ENCODE results near the gene SFMBT2. TPM values are rescaled to one million over a fixed set of nuclear protein-coding genes. Genes with fewer than 3 reads are reported as not detected.

SFMBT2 gene
- total RNA-seq, 1 experiment from 2014 or later = 0.02 TPM

DNA sequence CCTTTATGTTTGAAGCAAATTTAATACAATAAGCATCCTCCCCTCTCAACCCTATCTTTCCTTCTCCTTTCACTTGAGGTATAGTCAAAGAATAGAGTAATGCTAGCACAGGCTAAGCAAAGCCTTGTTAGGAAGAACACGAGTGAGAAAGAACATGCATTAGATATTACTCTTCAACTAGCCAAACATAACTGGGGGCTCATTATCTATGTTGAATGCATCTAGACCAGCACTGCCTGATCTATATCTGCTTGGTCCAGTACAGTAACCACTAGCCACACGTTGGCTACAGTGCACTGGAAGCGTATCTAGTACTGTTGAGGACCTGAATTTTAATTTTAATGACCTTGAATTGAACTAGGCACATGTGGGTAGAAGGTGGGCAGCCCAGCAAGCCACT lies 21.0 kb downstream of the SFMBT2 start:
- no TSS peak for BruUV-seq (replicated peaks)
- intact Hi-C loops (cut with micrococcal nuclease) = no loop called here
- ChIA-PET RAD21 (ENCODE audit: low non-redundant PET in 1 of 2, low total read pairs in 2 of 2, uncharacterized antibody in 2 of 2, unreplicated experiment in 2 of 2) (no interaction called here), CTCF (no interaction called here), POLR2A (no interaction called here)
- H3K4me2 ChIP-seq (ENCODE audit: low read length) = no peak overlapping the region
- H3K27ac ChIP-seq (ENCODE audit: low read depth, low read length) = no peak overlapping the region
- ATAC-seq (no peak), DNase-seq (ENCODE audit: low read depth, low spot score) (no peak)
- no peak overlapping the region for H3K4me3 ChIP-seq (replicated peaks in 1 of 2; ENCODE audit: low read depth in 1 of 2, low read length in 2 of 2)
- no peak overlapping the region for H2AFZ ChIP-seq (ENCODE audit: low read depth, low read length, poor library complexity, severe bottlenecking)
- peaks cover 10% of the 10 kb centered on the region for H3K27me3 ChIP-seq (ENCODE audit: insufficient read depth, low read length)
- TF ChIP-seq POLR2AphosphoS5 (IDR thresholded peaks at IDR 0.05; ENCODE audit: low read depth, low read length) (no peak), SP1 (IDR thresholded peaks at IDR 0.05; ENCODE audit: low read depth) (no peak), SRF (IDR thresholded peaks at IDR 0.05; ENCODE audit: low read depth) (no peak)
- TF ChIP-seq, protein P1, sequence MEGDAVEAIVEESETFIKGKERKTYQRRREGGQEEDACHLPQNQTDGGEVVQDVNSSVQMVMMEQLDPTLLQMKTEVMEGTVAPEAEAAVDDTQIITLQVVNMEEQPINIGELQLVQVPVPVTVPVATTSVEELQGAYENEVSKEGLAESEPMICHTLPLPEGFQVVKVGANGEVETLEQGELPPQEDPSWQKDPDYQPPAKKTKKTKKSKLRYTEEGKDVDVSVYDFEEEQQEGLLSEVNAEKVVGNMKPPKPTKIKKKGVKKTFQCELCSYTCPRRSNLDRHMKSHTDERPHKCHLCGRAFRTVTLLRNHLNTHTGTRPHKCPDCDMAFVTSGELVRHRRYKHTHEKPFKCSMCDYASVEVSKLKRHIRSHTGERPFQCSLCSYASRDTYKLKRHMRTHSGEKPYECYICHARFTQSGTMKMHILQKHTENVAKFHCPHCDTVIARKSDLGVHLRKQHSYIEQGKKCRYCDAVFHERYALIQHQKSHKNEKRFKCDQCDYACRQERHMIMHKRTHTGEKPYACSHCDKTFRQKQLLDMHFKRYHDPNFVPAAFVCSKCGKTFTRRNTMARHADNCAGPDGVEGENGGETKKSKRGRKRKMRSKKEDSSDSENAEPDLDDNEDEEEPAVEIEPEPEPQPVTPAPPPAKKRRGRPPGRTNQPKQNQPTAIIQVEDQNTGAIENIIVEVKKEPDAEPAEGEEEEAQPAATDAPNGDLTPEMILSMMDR (IDR thresholded peaks at IDR 0.05 in 2 of 3, conservative IDR thresholded peaks at IDR 0.05 in 1 of 3; ENCODE audit: borderline replicate concordance in 1 of 3, insufficient read depth in 1 of 3, low read depth in 2 of 3, low read length in 2 of 3) = no peak
- TF ChIP-seq, protein P2, sequence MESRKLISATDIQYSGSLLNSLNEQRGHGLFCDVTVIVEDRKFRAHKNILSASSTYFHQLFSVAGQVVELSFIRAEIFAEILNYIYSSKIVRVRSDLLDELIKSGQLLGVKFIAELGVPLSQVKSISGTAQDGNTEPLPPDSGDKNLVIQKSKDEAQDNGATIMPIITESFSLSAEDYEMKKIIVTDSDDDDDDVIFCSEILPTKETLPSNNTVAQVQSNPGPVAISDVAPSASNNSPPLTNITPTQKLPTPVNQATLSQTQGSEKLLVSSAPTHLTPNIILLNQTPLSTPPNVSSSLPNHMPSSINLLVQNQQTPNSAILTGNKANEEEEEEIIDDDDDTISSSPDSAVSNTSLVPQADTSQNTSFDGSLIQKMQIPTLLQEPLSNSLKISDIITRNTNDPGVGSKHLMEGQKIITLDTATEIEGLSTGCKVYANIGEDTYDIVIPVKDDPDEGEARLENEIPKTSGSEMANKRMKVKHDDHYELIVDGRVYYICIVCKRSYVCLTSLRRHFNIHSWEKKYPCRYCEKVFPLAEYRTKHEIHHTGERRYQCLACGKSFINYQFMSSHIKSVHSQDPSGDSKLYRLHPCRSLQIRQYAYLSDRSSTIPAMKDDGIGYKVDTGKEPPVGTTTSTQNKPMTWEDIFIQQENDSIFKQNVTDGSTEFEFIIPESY (IDR thresholded peaks at IDR 0.05; ENCODE audit: extremely low read depth, insufficient replicate concordance, low read length) = no peak
- no peak overlapping the region for H3K9ac ChIP-seq (ENCODE audit: low read length)
- H3K79me2 ChIP-seq (ENCODE audit: insufficient read depth, low read length) = no peaks in the 10 kb centered on the region
- no peaks in the 10 kb centered on the region for H3K4me1 ChIP-seq (ENCODE audit: control insufficient read depth in 1 of 2, insufficient read depth in 2 of 2, low read length in 2 of 2)
- no peaks in the 10 kb centered on the region for H3K36me3 ChIP-seq (ENCODE audit: control insufficient read depth in 1 of 2, insufficient read depth in 2 of 2, low read length in 2 of 2)
- no peaks in the 10 kb centered on the region for H3K9me3 ChIP-seq (ENCODE audit: control insufficient read depth in 1 of 2, insufficient read depth in 1 of 2, low read depth in 1 of 2, low read length in 2 of 2)
- H3K9me2 ChIP-seq (ENCODE audit: insufficient read depth) = no peaks in the 10 kb centered on the region
- no peaks in the 10 kb centered on the region for H4K20me1 ChIP-seq (ENCODE audit: insufficient read depth)

DNA sequence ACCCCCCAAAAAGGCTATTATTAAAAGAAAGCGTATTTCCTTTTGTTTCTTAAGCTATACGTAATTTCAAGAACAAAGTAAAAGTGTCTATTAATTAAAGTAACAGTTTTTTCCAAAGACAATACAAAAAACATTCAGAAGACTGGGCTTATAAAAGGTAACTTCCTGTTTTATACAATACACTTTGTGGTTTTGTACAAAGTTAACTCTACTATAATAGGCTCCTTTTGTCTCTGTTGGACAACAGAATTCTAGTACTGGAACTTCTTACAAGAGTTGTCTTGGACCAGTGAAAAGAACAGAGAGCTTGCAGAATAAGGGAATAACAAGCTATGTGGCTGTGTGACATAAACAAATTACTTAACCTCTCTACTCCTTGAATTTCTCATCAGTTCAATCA lies 21.5 kb downstream of the SFMBT2 start:
- POLR2A ChIA-PET = no interaction called here
- ATAC-seq = no peak
- Histone ChIP-seq H3K9ac (ENCODE audit: low read length) (no peak overlapping the region), H3K27me3 (ENCODE audit: insufficient read depth, low read length) (peaks cover 10% of the 10 kb centered on the region), H3K4me1 (ENCODE audit: control insufficient read depth in 1 of 2, insufficient read depth in 2 of 2, low read length in 2 of 2) (no peaks in the 10 kb centered on the region), H3K36me3 (ENCODE audit: control insufficient read depth in 1 of 2, insufficient read depth in 2 of 2, low read length in 2 of 2) (no peaks in the 10 kb centered on the region), H3K9me3 (ENCODE audit: control insufficient read depth in 1 of 2, insufficient read depth in 1 of 2, low read depth in 1 of 2, low read length in 2 of 2) (no peaks in the 10 kb centered on the region), H3K4me2 (ENCODE audit: low read length) (no peak overlapping the region), H3K27ac (ENCODE audit: low read depth, low read length) (no peak overlapping the region), H3K4me3 (replicated peaks in 1 of 2; ENCODE audit: low read depth in 1 of 2, low read length in 2 of 2) (no peak overlapping the region), H2AFZ (ENCODE audit: low read depth, low read length, poor library complexity, severe bottlenecking) (no peak overlapping the region), H3K9me2 (ENCODE audit: insufficient read depth) (no peaks in the 10 kb centered on the region), H4K20me1 (ENCODE audit: insufficient read depth) (no peaks in the 10 kb centered on the region), H3K79me2 (ENCODE audit: insufficient read depth, low read length) (no peaks in the 10 kb centered on the region)
- TF ChIP-seq, protein P3, sequence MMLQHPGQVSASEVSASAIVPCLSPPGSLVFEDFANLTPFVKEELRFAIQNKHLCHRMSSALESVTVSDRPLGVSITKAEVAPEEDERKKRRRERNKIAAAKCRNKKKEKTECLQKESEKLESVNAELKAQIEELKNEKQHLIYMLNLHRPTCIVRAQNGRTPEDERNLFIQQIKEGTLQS (IDR thresholded peaks at IDR 0.05) = no peak
- TF ChIP-seq, protein P4, sequence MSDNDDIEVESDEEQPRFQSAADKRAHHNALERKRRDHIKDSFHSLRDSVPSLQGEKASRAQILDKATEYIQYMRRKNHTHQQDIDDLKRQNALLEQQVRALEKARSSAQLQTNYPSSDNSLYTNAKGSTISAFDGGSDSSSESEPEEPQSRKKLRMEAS (IDR thresholded peaks at IDR 0.05) = no peak
- TF ChIP-seq EZH2phosphoT487 (IDR thresholded peaks at IDR 0.05; ENCODE audit: borderline replicate concordance) = no peak
- no peak for TF ChIP-seq RAD21 (IDR thresholded peaks at IDR 0.05; ENCODE audit: low read depth)
- no peak for TF ChIP-seq YY1 (IDR thresholded peaks at IDR 0.05; ENCODE audit: extremely low read depth, insufficient replicate concordance, low read depth, low read length)
- TF ChIP-seq EZH2 (IDR thresholded peaks at IDR 0.05) = no peak
- TF ChIP-seq POLR2AphosphoS5 (IDR thresholded peaks at IDR 0.05; ENCODE audit: low read depth, low read length) = no peak
- TF ChIP-seq FOSL1 (IDR thresholded peaks at IDR 0.05; ENCODE audit: low read depth) = no peak
- TF ChIP-seq SRF (IDR thresholded peaks at IDR 0.05; ENCODE audit: low read depth) = no peak
- TF ChIP-seq CBX3 (IDR thresholded peaks at IDR 0.05; ENCODE audit: low read depth) = no peak
- TF ChIP-seq ZFX (IDR thresholded peaks at IDR 0.05) = no peak
- TF ChIP-seq, protein P1 (IDR thresholded peaks at IDR 0.05 in 2 of 3, conservative IDR thresholded peaks at IDR 0.05 in 1 of 3; ENCODE audit: borderline replicate concordance in 1 of 3, insufficient read depth in 1 of 3, low read depth in 2 of 3, low read length in 2 of 3) = no peak
- CTCF ChIA-PET = no interaction called here
- RAD21 ChIA-PET (ENCODE audit: low non-redundant PET in 1 of 2, low total read pairs in 2 of 2, uncharacterized antibody in 2 of 2, unreplicated experiment in 2 of 2) = no interaction called here
- intact Hi-C loops (cut with micrococcal nuclease) = no loop called here
- no TSS peak for BruUV-seq (replicated peaks)
- DNase-seq (ENCODE audit: low read depth, low spot score) = no peak

All from HCT116 (cell line).